Neural crest cell (in vitro differentiated cells): Measurements from ENCODE around the gene CCR7. TPM values are rescaled to one million over a fixed set of nuclear protein-coding genes. Genes with fewer than 3 reads are reported as not detected.

ENCODE experiments used
- DNase-seq: peaks from one replicate; pipeline ENCODE4 v3.0.0; 2021; ENCODE audit warnings: low read depth, mixed read lengths, low spot score
- H3K27ac Mint-ChIP-seq: one replicate; pipeline ENCODE4 v1.8.0; 2021; ENCODE audit warnings: mild to moderate bottlenecking, mixed read lengths; ENCODE audit not compliant: unreplicated experiment
- H3K27me3 Mint-ChIP-seq: 2 replicates; pipeline ENCODE4 v1.8.0; 2021; ENCODE audit warnings: low read depth, mild to moderate bottlenecking, mixed read lengths
- H3K36me3 Mint-ChIP-seq: 2 replicates; pipeline ENCODE4 v1.8.0; 2021; ENCODE audit warnings: low read depth, mild to moderate bottlenecking, mixed read lengths
- H3K4me1 Mint-ChIP-seq: 2 replicates; pipeline ENCODE4 v1.8.0; 2021; ENCODE audit warnings: mixed read lengths
- H3K4me3 Mint-ChIP-seq: one replicate; pipeline ENCODE4 v1.8.0; 2021; ENCODE audit warnings: mild to moderate bottlenecking, mixed read lengths
- H3K9me3 Mint-ChIP-seq: 2 replicates; pipeline ENCODE4 v1.8.0; 2021; ENCODE audit warnings: mixed read lengths
- CTCF ChIP-seq: fragments of 200-600 bp; sonication (generic); conservative IDR thresholded peaks from 2 replicates; pipeline ENCODE4 v1.5.0; 2021; ENCODE audit warnings: antibody characterized with exemption, mild to moderate bottlenecking
- total RNA-seq: library from RNA; stranded (reverse); gene quantifications from 2 replicates; pipeline ENCODE4 v1.2.1, GENCODE V29; 2021

CCR7 gene
- total RNA-seq, 1 donor from 2014 or later = 0.33 TPM

GRCh38 chr17:40551879-40552768 lies 13.1 kb downstream of the CCR7 start:
- no peaks in the 10 kb centered on the region for H3K9me3 Mint-ChIP-seq
- no peak for DNase-seq
- no peak overlapping the region for H3K27ac Mint-ChIP-seq
- TF ChIP-seq CTCF = no peak
- H3K27me3 Mint-ChIP-seq = no peaks in the 10 kb centered on the region
- no peak overlapping the region for H3K4me3 Mint-ChIP-seq
- H3K36me3 Mint-ChIP-seq = no peaks in the 10 kb centered on the region
- H3K4me1 Mint-ChIP-seq = peaks cover 36% of the 10 kb centered on the region

GRCh38 chr17:40551091-40551878 lies 14.0 kb downstream of the CCR7 start:
- no peak for DNase-seq
- Mint-ChIP-seq H3K36me3 (no peaks in the 10 kb centered on the region), H3K4me3 (no peak overlapping the region)

GRCh38 chr17:40550608-40551007 lies 14.7 kb downstream of the CCR7 start:
- H3K4me3 Mint-ChIP-seq = no peak overlapping the region
- TF ChIP-seq CTCF = no peak
- peak overlapping the region; percentile 13 for H3K27ac Mint-ChIP-seq
- H3K9me3 Mint-ChIP-seq = no peaks in the 10 kb centered on the region
- no peaks in the 10 kb centered on the region for H3K36me3 Mint-ChIP-seq
- DNase-seq = no peak
- H3K4me1 Mint-ChIP-seq = peaks cover 39% of the 10 kb centered on the region
- H3K27me3 Mint-ChIP-seq = no peaks in the 10 kb centered on the region

More at GRCh38 chr17:40551091-40551878, 14.0 kb downstream of the CCR7 start:
- Mint-ChIP-seq H3K9me3 (no peaks in the 10 kb centered on the region), H3K27ac (no peak overlapping the region), H3K27me3 (no peaks in the 10 kb centered on the region), H3K4me1 (peaks cover 39% of the 10 kb centered on the region)
- TF ChIP-seq CTCF = no peak

- Mint-ChIP-seq H3K4me3 (no peak overlapping the region), H3K27me3 (no peaks in the 10 kb centered on the region), H3K4me1 (peaks cover 42% of the 10 kb centered on the region), H3K27ac (peak overlapping the region; percentile 35), H3K36me3 (no peaks in the 10 kb centered on the region), H3K9me3 (no peaks in the 10 kb centered on the region)
- DNase-seq = no peak
- TF ChIP-seq CTCF = no peak
Measured at GRCh38 chr17:40548982-40549685, 16.1 kb downstream of the CCR7 start.

GRCh38 chr17:40548491-40548981 lies 16.7 kb downstream of the CCR7 start:
- H3K9me3 Mint-ChIP-seq = no peaks in the 10 kb centered on the region
- no peak for TF ChIP-seq CTCF
- DNase-seq = no peak
- peaks cover 38% of the 10 kb centered on the region for H3K4me1 Mint-ChIP-seq
- H3K27ac Mint-ChIP-seq = peak overlapping the region; percentile 31
- no peaks in the 10 kb centered on the region for H3K27me3 Mint-ChIP-seq
- no peaks in the 10 kb centered on the region for H3K36me3 Mint-ChIP-seq
- H3K4me3 Mint-ChIP-seq = no peak overlapping the region
